CD4-positive, alpha-beta T cell treated with Interleukin-4 for 1 hour (primary cell): Measurements from ENCODE around the gene BRD3.
"Not testable (repeated sequence)": the region's sequence is repeated elsewhere in the genome, so short reads cannot be mapped to it uniquely, and the experiment has no call there.

Experiments used
- DNase-seq, 2 donors: peaks; one replicate each; pipeline ENCODE4 v3.0.0-alpha.2; 2020 to 2022

BRD3 gene

GRCh38 chr9:133990366-133991213 is 77.2 kb downstream of the BRD3 start:
- no peak for DNase-seq

GRCh38 chr9:133989625-133990365 is 78.0 kb downstream of the BRD3 start:
- DNase-seq: no peak

- not testable (repeated sequence) for DNase-seq
Observed at GRCh38 chr9:133988771-133989170, 79.1 kb downstream of the BRD3 start.

- DNase-seq: no peak
Observed at GRCh38 chr9:133987946-133988665, 79.7 kb downstream of the BRD3 start.

GRCh38 chr9:133987446-133987788 is 80.4 kb downstream of the BRD3 start:
- no peak for DNase-seq

GRCh38 chr9:133986774-133987445 is 80.9 kb downstream of the BRD3 start:
- DNase-seq: no peak

GRCh38 chr9:133986061-133986460 is 81.8 kb downstream of the BRD3 start:
- DNase-seq: no peak

GRCh38 chr9:133982971-133983720 is 84.7 kb downstream of the BRD3 start:
- DNase-seq: no peak

GRCh38 chr9:133981958-133982681 is 85.7 kb downstream of the BRD3 start:
- no peak for DNase-seq

- no peak for DNase-seq
Observed at GRCh38 chr9:133981589-133981957, 86.3 kb downstream of the BRD3 start.

- no peak for DNase-seq
Observed at GRCh38 chr9:133980864-133981588, 86.8 kb downstream of the BRD3 start.
